ENCODE data around the gene SETD7.
"Not testable (repeated sequence)": the region's sequence is repeated elsewhere in the genome, so short reads cannot be mapped to it uniquely, and the experiment has no call there.

SETD7 gene

DNA sequence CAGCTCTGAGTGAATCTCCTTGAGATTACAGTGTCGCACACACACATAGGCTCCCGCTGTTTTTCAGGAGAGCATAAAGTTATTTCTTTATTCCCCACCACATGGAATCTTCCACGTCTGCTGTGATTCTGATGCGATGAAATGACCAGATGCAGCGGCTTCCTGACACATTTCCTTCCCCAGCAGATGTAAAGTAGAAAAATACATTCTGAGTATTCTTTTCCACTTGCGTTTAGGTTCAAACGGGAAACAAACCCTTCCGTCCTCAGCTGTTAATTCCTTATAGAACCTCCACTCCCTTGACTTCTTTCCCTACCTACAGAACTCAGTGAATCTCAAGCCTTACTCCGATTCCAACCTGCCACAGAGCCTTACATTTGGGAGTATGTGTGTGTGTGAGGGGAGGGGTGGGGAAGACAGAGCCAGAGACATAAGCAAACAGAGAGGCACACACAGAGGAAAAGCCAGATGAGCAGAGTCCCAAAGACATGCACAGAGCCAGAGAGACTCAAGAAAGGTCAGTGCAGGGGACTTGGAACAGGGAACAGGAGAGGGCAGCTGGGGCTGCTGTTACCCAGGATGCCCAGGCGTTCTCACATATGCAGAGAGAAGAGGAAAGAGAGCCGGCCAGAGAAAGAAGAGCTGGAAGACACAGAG, 47.3 kb downstream of the SETD7 start:
- DNase-seq: no peak

DNA sequence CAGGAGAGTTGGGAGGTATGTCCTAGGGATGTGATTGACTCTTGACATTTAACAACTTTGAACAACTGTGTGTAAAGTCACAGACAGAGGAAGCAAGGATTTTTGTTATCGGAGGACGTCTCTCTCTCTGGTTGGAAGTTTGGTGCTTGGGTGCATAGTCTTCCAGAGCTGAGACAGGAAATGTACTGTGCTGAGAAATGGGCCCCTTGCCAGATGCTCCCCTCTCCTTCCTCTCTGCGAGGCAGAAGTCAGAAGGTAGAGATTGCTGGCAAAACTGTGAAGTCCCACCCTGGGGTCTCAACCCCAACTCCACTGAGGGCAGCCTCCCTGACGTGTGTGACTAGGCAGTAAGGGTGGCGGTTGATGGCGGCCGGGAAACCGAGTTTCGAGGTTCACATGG, 49.2 kb downstream of the SETD7 start:
- no peak for DNase-seq

DNA sequence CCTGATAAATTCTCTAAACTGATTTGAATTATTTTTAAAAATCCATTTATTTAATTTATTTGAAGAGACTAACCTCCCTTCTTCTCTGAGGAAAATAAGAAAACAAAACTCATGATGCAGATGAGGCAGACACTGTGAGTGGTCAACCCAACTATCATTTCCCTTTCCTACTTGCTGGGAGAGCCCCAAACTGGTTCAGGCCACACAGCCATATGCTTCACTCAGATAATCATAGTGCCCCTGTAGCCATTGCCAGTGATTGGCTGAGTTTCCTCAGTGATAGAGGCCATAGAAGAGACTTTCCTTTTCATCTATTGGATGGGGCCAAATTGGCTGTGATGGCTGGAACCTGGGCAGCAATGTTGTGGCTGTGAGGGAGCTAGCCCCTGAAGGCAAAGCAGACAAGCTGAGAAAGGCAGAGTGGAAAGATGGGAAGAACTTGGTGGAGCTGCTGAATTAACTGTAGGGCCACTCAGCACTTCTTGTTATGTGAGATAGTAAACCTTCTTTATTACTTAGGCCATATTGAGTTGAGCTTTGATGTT, 52.3 kb downstream of the SETD7 start:
- DNase-seq: no peak

DNA sequence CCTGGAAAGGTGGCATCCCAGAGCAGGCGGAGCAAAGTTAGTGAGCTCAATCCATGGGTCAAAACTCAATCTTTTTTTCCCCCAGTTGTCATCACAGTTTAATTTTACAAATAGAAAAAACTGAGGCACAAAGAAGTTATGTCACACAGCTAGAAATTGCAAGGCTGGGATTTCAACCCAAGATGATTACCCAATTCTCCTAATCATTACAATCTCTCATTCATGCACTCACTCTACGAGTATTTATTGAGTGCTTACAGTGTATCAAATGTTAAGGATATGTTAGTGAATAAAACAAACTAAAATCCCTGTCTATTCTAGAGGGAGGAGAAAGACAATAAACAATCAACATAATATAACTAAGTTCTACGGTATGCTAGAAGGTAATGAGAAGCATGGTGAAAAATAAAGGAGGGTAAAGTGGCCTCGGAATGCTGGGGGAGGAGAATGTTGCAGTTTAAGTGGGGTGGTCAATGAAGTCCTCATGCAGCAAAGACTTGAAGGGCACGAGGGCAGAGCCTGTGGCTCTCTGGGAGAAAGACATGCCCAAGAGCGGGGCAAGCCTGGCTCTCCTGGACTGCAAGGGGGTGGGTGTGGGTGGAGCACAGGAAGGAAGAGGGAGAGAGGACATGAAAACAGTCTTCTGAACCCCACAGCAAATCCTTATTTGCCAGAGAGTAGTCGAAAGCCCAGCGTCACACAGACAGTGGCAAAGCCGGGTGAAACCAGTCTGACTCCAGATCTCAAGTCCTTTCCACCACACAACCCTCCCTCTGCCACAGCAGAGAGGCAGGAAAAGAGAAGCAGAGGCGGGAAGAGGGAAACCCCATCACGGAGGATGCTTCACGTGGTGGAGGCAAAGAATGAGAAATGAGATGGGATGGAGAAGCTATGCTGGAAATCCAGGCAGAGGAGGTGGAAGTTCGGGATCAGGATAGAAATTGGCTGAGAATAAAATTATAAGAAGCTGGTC, 53.8 kb downstream of the SETD7 start:
- DNase-seq: no peak

DNA sequence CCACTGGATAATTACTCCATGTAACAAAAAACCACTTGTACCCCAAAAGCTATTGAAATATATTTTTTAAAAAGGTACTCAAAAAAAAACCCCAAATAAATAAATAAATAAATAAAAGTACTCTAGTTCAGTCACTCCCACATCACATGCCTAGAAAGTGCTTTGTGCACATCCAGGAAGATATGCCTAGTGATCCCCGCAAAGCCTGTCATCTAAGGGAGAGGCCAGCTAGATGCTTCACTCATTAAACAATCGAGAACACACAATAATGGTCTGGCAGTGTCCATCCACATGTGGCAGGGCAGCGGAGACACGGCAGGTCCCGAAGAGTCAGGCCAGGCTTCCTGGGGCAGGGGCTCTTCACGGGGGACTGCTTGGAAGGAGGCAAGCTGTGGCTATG, 54.5 kb downstream of the SETD7 start:
- no peak for DNase-seq

DNA sequence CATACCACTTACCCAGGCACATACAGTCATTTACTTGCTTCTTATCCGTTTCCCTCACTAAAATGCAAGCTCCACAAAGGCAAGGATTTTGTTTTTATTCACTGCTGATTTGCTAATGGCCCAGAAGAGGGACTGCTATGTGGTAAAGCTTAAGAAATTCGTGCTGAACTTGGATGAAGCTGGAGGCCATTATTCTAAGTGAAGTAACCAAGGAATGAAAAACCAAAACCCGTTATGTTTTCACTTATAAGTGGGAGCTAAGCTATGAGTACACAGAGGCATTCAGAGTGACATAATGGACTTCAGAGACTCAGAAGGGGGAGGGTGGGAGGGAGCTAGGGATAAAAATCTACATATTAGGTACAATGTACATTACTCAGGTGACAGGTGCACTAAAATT, 54.9 kb downstream of the SETD7 start:
- DNase-seq: no peak

DNA sequence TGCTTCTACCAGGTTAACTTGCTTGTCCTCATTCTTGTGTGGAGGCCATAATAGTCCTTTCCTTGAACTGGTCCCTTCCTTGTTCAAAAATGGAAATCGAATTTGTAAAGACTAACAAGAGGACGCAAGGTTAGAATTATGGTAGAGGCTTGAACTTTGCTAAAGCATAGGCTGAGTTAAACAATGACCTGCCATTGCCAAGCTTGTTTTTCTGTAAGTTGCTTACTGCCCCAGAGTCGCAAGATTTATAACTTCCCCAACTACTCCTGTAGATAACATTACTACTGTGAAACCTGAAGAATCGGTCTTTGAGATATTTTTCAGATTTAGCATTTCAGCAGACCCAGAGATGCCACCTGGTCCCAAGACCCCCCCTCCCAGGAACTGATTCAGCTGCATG, 56.8 kb downstream of the SETD7 start:
- DNase-seq: no peak

DNA sequence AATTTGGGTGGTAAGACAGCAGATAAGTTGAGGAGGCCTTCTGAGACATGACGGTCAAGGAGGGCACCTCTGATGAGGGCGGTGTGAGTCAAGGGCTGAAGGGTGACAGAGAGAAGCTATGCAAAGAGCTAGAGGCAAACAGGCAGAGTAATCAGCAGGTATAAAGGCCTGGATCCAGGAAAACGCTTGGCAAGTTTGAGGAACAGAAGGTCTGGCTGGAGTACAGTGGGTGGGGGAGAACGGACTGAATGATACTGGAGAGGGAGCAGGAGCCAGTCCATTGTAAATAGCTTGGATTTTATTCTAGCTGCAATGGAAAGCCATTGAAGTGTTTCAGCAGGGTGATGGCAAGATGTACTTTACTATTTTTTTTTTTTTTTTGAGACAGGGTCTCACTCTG, 62.8 kb downstream of the SETD7 start:
- no peak for DNase-seq

DNA sequence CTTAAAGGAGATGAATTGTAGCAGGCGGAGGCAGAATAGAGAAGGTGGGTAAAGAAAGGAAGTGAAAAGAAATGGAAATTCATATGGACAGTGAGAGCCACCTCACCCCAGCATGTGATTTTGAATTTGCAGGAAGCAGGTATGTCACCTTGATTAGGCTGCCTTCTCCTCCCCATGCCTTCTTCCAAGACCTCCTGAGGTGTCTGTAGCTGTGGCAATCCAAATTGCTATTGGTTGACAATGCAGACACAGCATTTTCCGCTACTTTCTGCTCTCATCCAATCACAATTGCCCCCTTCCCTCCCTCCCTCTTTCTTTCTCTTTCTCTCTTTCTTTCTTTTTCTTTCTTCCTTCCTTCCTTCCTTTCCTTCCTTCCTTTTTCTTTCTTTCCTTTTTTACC, 63.6 kb downstream of the SETD7 start:
- no peak for DNase-seq

DNA sequence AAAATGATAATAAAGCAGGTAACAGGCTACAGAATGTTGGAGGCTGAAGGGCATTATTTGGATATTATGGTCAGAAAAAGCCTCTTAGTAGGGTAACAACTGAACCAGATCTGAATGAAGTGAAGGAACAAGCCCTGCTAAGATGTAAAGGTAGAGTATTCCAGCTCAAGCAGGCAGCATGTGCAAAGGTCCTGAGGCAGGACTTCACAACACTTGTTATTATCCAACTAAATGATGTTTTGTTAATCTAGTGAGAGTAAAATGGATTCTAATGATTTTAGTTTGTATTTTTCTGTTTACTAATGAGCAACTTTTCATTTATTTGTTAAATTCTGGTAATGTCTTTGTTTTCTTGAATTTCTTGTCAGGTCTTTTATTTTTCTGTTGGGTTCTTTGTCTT, 66.4 kb downstream of the SETD7 start:
- DNase-seq: no peak

DNA sequence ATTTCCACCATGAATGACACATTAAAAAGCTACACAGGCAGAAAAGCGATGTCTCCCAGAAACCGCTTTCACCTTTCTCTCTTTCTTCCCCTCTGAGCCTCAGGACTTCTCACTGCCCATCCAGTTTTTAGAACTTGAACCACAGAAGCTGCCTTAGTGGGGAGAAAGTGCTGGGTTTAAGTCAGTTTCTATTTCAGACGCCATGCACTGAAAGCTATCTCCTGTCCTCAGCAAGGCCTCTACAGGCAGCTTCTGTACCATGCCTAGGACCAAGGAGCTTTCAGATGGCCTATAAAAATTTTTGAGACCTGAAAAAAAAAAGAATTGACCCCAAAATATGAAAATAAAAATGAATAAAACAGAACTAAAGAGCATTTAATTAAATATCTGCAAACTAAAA, 67.6 kb downstream of the SETD7 start:
- DNase-seq: no peak

DNA sequence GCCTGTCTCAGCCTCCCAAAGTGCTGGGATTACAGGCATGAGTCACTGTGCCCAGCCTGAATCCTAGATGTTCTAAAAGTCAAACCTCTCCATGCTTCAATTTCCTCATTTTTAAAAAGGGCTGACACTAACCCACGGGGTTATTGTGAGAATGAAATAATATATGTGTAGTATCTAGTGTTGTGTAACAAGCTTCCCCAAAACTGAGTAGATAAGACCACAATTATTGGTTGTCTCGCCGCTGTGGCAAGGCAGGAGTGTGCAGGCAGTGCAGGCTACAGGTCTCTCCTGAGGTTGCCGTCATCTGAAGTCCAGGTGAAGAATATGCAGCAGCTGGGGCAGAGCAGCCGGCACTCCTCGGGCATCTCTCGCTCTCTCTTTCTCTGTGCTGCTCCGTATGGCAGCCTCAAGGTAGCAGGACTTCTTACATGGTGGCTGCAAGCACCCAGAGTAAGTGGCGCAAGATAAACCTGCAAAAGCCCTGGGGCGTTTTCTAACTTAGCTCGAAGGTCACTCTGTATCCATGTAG, 71.2 kb downstream of the SETD7 start:
- DNase-seq: no peak

DNA sequence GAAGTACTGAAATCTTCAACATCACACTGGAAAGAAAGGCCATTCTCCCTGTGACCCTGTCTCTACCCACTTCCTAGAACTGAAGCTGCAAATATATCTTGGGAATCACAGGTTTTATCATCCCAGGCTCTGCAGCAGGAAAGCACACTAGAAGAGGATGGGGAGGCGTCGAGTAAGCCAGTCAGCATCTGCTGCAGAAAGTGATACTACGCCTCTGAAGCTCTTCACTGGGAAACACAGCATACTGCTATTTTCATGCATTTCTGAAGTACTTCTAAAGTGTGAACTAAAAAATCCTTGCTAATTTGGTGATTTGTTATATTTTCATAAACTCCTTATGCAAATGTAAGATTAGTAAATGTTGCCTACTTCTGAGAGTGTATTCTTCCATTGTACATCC, 73.0 kb downstream of the SETD7 start:
- no peak for DNase-seq

DNA sequence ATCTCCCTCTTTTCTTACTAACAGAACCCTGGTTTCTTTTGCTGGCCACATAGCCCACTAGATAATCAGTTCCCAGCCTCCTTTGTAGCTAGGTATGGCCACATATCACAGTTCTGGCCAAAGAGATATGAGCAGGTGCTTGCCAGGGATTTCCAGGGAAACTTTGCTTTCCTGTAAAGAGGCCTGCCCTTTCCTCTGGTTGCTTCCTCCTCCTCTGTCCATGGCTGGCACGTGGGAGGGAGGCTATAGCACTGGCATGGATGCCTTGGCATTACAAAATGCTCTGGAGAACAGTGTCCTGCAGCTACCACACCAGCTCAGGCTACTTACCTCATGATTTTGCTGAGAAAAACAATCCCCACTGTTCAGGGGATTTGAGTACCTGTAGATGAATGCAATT, 74.6 kb downstream of the SETD7 start:
- no peak for DNase-seq

DNA sequence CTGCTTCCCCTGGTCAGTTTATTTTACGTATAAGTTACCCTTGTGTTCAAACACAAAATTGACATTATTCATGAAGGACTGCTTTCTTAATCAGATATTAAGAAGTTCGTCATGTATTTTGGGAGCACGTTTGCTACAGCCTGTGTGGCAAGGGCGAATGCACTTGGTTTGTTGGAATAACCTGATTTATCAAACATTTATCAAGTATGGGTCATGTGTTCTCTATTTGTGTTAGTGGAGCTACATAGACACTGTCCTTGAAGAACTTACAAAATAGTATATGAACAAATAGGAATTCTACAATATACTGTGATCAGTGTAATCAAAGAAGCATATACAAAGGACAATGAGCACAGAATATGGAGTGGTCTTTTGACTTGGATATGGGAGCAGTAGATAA, 79.7 kb downstream of the SETD7 start:
- no peak for DNase-seq

DNA sequence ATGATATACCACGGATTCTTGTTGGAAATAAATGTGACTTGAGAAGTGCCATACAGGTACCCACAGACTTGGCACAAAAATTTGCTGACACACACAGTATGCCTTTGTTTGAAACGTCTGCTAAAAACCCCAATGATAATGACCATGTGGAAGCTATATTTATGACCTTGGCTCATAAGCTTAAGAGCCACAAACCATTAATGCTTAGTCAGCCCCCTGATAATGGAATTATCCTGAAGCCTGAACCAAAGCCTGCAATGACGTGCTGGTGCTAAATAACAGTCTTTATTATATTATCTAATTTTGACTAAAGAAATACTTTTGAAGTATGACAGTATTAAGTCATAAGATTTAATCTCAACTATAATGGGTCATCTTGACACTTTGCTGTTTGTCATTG, 83.2 kb downstream of the SETD7 start:
- no peak for DNase-seq

DNA sequence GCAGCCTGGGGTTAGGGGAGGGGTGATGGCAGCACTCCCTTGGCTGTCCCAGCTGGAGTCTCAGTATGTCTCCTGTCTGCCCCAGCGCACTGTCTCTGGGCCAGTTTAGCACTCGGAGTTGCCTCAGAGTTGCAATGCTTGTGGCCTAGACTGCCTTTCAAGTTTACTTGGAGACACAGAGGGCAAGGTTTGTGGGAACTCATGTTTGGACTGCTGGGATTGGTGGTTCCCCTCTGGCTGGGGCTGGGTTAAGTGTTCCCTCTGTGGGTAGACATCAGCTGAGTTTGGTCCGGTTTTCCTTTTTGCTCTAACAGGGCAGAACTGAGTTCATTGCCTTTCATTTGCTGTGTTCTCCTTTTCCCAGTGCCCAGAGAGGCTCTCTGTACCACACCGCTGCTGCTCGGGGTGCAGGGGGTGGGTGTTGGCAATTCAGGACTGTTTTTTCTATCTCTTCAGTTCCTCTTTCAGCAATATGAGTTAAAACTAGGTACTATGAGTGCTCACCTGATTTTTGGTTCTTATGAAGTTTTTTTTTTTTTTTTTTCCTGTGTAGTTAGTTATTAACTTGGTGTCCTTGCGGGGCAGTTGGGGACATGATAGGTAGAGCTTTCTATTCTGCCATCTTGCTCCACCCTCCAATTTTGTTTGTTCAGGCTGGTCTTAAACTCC, 84.9 kb downstream of the SETD7 start:
- DNase-seq: no peak

DNA sequence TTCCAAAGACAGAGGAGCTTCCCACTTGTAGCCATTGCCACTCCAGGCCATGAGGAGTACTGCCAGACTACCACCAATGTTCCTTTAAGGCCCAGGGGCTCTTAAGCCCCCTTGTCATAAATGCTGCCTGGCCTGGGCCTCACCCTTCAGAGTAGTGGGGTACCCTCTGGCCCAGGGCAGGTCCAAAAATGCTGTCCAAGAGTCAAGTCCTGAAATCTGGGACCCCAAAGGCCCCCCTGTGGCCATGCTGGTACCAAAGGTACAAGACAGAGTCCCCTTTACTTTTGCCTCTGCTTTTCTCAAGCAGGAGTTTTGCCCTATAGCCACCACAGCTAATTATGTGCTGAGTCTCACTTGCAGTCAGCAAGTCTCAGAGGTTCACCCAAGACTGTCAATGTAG, 85.7 kb downstream of the SETD7 start:
- no peak for DNase-seq

DNA sequence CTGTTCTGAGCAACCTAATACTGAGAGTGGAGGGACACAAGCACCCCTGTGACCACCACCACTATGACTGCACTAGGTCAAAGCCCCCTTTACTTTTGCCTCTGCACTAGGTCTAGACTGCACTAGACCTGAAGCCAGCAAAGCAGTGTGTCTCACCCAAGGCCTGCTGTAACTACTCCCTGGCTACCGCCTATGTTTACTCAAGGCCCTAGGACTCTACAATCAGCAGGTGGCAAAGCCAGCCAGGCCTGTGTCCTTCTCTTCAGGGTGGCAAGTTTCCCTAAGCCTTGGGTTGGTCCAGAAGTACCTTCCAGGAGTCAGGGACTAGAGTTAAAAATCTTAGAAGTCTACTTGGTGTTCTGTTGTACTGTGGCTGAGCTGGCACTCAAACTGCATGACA, 86.2 kb downstream of the SETD7 start:
- no peak for DNase-seq

DNA sequence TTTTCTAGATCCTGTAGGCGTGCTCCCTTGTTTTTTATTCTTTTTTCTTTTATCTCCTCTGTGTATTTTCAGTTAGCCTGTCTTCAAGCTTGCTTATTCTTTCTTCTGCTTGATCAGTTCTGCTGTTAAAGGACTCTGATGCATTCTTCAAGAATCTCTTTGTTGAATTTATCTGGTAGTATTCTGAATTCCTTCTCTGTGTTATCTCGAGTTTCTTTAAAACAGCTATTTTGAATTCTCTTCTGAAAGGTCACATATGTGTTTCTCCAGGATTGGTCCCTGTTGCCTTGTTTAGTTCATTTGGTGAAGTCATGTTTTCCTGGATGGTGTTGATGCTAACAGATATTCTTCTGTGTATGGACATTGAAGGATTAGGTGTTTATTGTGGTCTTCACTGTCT, 86.8 kb downstream of the SETD7 start:
- DNase-seq: no peak

DNA sequence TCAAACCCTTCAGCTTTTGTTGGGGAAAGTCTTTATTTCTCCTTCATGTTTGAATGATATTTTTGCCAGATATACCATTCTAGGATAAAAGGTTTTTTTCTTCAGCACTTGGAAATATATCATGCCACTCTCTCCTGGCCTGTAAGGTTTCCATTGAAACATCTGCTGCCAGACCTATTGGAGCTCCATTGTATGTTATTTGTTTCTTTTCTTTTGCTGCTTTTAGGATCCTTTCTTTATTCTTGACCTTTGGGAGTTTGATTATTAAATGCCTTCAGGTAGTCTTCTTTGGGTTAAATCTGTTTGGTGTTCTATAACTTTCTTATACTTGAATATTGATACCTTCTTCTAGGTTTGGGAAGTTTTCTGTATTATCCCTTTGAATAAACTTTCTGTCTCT, 87.3 kb downstream of the SETD7 start:
- not testable (repeated sequence) for DNase-seq

DNA sequence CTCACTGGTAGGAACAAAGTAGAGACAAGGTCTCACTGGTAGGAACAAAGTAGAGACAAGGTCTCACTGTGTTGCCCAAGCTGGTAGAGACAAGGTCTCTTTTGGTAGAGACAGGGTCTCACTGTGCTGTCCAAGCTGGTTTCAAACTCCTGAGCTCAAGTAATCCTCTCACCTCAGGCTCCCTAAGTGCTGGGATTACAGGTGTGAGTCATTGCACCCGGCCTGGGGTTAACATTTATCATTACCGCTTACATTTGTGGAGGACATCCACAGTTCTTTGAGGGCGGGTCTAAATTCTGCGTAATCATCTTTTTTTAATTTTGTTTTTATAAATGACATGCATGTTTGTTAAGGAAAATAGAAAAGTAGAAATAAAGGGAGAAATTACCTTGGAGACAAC, 90.1 kb downstream of the SETD7 start:
- no peak for DNase-seq

DNA sequence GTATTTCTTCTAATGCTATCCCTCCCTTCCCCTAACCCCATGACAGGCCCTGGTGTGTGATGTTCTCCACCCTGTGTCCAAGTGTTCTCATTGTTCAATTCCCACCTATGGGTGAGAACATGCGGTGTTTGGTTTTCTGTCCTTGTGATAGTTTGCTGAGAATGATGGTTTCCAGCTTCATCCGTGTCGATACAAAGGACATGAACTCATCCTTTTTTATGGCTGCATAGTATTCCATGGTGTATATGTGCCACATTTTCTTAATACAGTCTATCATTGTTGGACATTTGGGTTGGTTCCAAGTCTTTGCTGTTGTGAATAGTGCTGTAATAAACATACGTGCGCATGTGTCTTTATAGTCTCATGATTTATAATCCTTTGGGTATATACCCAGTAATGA, 91.5 kb downstream of the SETD7 start:
- not testable (repeated sequence) for DNase-seq

Data from activated CD4-positive, alpha-beta T cell treated with anti-CD3 and anti-CD28 coated beads, Interleukin-2, amount 50 U/mL, for 1 hour (primary cell).